Activated CD8-positive, alpha-beta memory T cell treated with anti-CD3 and anti-CD28 coated beads, Interleukin-2, amount 50 U/mL, for 4 hours (primary cell): ENCODE data around the gene SLC16A2.
A peak's percentile ranks its signal among the peaks of the same experiment; 100 is the strongest.

ENCODE experiments used
- DNase-seq: peaks from one replicate; pipeline ENCODE4 v3.0.0-alpha.2; 2020

Gene SLC16A2

DNA sequence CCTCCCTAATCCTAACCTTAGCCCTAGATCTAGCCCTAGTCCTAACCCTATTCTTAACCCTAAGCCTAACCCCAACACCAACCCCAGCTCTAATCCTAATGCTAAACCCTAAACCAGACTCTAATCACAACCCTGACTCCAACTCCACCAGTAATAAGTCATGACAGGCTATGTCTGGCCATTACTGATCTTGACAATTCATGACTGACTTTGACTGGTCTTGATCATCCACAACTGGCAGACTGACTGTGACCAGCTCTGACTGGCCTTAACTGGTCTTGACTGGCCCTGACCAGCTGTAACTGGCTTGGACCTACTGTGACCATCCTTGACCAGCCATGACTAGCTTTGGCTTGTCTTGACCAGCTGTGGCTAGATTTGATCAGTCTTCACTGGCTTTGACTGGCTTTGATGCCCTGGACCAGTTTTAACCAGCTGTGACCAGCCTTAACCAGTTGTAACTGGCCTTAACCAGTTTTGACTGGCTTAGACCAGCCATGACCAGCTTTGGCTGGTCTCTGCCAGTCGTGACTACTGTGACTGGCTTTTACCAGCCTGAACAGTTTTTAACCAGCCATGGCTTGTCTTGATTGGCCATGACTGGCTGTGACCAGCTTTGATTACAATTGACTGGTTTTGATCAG, 124.7 kb downstream of the SLC16A2 start:
- DNase-seq: no peak

DNA sequence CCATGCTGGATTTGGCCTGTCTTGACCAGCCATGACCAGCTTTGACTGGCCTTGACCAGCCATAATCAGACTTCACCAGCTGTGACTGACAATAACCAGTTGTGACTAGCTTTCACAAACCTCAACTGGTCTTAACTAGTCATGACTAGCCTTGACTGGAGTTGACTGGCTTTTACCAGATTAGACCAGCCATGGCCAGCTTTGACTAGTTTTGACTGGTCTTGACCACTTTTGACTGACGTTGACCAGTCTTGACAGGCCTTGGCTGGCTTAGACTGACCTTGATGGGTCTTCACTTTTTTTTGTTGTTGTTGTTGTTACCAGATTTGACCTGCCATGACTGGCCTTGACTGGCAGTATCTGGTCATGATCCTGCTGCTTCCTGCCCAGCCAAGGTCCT, 125.7 kb downstream of the SLC16A2 start:
- no peak for DNase-seq

GRCh38 chrX:74550295-74550802, 129.1 kb downstream of the SLC16A2 start:
- peak; percentile 89 for DNase-seq

DNA sequence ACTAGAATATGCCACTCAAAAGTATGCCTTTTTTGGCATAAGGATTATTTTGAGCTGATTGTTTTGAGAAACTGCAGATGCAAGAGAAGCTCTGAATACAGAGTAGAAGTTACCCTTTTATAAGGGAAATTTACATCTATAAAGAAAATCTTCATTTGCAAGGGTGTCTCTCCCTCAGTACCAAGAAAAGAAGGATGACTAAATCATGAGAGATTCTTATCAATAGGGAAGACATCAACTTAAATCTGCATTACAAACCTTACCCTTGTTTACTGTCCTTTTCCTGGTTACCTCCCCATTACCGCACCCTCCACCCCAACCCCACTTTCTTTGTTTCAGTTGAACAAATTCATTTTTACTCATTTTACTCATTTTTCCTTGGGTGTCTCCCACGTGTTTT, 130.6 kb downstream of the SLC16A2 start:
- no peak for DNase-seq

- no peak for DNase-seq
Measured at GRCh38 chrX:74557378-74557777, 136.1 kb downstream of the SLC16A2 start.

DNA sequence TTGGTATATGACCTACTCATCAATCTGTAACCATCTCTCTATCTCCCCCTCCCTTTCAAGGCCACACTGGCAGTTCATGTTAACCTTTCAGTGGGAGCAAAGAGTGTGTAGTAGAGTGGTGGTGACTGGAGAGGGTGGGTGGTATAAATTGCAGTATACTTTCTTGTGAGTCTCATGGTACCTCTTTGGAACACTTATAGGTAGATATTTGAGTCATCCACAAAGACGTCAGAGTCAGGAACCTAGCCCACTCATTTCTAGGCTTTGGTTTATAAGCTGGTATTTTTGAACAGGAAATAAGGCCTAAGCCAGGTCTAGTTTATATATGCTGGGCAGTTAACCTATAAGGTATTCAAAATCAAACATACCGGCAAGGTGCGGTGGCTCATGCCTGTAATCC, 156.8 kb downstream of the SLC16A2 start:
- no peak for DNase-seq

DNA sequence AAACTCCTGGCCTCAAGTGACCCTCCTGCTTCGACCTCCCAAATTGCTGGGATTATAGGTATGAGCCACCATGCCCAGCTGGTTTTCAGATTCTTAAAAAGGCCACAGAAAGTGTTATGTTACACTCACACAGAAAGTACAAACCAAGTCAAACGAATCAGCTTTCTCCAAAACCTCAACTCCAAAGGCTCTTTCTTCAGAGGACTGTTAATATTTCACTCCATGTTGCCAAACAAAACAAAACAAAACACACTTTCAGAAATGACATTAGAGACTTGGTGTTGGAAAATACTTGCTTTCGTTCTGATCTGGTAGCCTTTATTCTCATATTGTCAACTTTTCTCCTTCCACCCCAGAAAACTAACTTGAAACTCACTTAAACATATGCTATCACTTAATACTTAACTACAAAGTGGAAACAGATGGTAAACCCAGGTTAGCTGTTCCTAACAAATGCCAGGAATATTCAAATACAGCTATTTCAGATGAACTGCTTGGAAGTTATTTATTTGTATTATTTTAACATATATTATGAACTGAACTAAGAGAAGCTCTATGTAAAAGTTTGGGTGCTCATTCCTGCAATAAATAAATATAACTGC, 158.4 kb downstream of the SLC16A2 start:
- no peak for DNase-seq
